WERI-Rb-1 (cell line): Measurements from ENCODE around the gene USP44.

Experiments
- DNase-seq: peaks from one replicate; pipeline ENCODE4 v3.0.0-alpha.2; 2020
- H3K27ac ChIP-seq: fragments of 250-450 bp; sonication (Bioruptor Pico); 2 replicates; pipeline ENCODE4 v1.5.1; 2020; ENCODE audit warnings: mild to moderate bottlenecking, moderate library complexity
- H3K27me3 ChIP-seq: fragments of 250-450 bp; sonication (Bioruptor Pico); 2 replicates; pipeline ENCODE4 v1.5.1; 2021; ENCODE audit warnings: mild to moderate bottlenecking, low read depth, moderate library complexity; ENCODE audit not compliant: insufficient read depth, severe bottlenecking
- H3K36me3 ChIP-seq: fragments of 250-450 bp; sonication (Bioruptor Pico); 2 replicates; pipeline ENCODE4 v1.5.1; 2020; ENCODE audit warnings: mild to moderate bottlenecking, moderate library complexity
- H3K4me3 ChIP-seq: 2 replicates; pipeline ENCODE4 v1.5.1; 2011; ENCODE audit warnings: low read depth, mild to moderate bottlenecking, control low read depth, low read length
- H3K9me3 ChIP-seq: fragments of 250-450 bp; sonication (Bioruptor Pico); 2 replicates; pipeline ENCODE4 v1.5.1; 2021; ENCODE audit warnings: mild to moderate bottlenecking, moderate library complexity; ENCODE audit not compliant: severe bottlenecking
- CTCF ChIP-seq: IDR thresholded peaks from 2 replicates; pipeline ENCODE4 v1.5.1; 2011; ENCODE audit warnings: low read depth, mild to moderate bottlenecking, control low read depth, inconsistent platforms, low read length

Gene USP44

GRCh38 chr12:95470300-95470699, 81.0 kb downstream of the USP44 start:
- Histone ChIP-seq H3K36me3 (peaks cover 4% of the 10 kb centered on the region), H3K4me3 (no peak overlapping the region), H3K9me3 (no peaks in the 10 kb centered on the region), H3K27ac (no peak overlapping the region), H3K27me3 (no peaks in the 10 kb centered on the region)
- DNase-seq, result no peak
- TF ChIP-seq CTCF, result no peak
